ENCODE measurements around the gene TNMD.

- TF ChIP-seq, protein P1, sequence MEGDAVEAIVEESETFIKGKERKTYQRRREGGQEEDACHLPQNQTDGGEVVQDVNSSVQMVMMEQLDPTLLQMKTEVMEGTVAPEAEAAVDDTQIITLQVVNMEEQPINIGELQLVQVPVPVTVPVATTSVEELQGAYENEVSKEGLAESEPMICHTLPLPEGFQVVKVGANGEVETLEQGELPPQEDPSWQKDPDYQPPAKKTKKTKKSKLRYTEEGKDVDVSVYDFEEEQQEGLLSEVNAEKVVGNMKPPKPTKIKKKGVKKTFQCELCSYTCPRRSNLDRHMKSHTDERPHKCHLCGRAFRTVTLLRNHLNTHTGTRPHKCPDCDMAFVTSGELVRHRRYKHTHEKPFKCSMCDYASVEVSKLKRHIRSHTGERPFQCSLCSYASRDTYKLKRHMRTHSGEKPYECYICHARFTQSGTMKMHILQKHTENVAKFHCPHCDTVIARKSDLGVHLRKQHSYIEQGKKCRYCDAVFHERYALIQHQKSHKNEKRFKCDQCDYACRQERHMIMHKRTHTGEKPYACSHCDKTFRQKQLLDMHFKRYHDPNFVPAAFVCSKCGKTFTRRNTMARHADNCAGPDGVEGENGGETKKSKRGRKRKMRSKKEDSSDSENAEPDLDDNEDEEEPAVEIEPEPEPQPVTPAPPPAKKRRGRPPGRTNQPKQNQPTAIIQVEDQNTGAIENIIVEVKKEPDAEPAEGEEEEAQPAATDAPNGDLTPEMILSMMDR (IDR thresholded peaks at IDR 0.05) = no peak
- TF ChIP-seq FOXJ3 (CRISPR knock-in tag; IDR thresholded peaks at IDR 0.05) (no peak), REST (IDR thresholded peaks at IDR 0.05; ENCODE audit: low read depth, low read length) (no peak), POLR2AphosphoS5 (IDR thresholded peaks at IDR 0.05; ENCODE audit: low read depth, low read length) (no peak), TEAD4 (IDR thresholded peaks at IDR 0.05; ENCODE audit: borderline replicate concordance, insufficient read depth) (no peak), YY1 (IDR thresholded peaks at IDR 0.05; ENCODE audit: low read depth) (no peak), GABPA (IDR thresholded peaks at IDR 0.05; ENCODE audit: low read depth) (no peak), NRF1 (IDR thresholded peaks at IDR 0.05; ENCODE audit: low read depth, low read length) (no peak), JUND (IDR thresholded peaks at IDR 0.05) (no peak), EP300 (IDR thresholded peaks at IDR 0.05; ENCODE audit: borderline replicate concordance in 1 of 2, low read depth in 1 of 2, low read length in 1 of 2) (no peak), SMC3 (IDR thresholded peaks at IDR 0.05; ENCODE audit: low read depth, low read length) (no peak), PBX3 (IDR thresholded peaks at IDR 0.05) (no peak)
Measured at GRCh38 chrX:100647095-100647494, 62.4 kb downstream of the TNMD start.
